GM12875 (cell line): ENCODE results near the gene DHRS7B.
"Not testable (repeated sequence)": the region's sequence is repeated elsewhere in the genome, so short reads cannot be mapped to it uniquely, and the experiment has no call there.

ENCODE experiments used
- H3K4me3 ChIP-seq: one replicate; pipeline ENCODE4 v1.5.1; 2011; ENCODE audit warnings: low read depth, low read length, control low read depth
- TF ChIP-seq, protein P1 (sequence below): IDR thresholded peaks from 2 replicates; pipeline ENCODE4 v1.5.1; 2011; ENCODE audit warnings: low read depth, mild to moderate bottlenecking, control low read depth, inconsistent platforms, low read length, moderate library complexity, borderline replicate concordance; ENCODE audit not compliant: insufficient read depth

DHRS7B gene

DNA sequence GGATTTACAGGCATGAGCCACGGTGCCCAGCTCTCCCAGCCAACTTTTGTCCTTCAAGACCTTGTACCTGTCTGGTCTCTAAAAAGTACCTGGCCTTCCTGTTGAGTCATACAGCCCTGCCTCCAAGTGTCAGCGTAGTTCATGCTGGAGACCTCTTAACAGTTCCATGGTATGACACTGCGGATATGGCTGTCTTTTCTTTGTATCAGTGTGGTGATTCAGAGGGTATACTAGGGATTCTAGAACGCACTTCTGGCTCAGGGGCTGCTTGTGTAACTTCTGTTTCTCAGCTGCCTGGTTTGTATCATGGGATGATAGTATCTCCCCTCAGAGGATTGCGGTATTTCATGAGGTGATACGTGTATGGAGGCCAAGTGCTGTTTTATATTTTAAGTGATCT is 89.2 kb downstream of the DHRS7B start:
- TF ChIP-seq, protein P1, sequence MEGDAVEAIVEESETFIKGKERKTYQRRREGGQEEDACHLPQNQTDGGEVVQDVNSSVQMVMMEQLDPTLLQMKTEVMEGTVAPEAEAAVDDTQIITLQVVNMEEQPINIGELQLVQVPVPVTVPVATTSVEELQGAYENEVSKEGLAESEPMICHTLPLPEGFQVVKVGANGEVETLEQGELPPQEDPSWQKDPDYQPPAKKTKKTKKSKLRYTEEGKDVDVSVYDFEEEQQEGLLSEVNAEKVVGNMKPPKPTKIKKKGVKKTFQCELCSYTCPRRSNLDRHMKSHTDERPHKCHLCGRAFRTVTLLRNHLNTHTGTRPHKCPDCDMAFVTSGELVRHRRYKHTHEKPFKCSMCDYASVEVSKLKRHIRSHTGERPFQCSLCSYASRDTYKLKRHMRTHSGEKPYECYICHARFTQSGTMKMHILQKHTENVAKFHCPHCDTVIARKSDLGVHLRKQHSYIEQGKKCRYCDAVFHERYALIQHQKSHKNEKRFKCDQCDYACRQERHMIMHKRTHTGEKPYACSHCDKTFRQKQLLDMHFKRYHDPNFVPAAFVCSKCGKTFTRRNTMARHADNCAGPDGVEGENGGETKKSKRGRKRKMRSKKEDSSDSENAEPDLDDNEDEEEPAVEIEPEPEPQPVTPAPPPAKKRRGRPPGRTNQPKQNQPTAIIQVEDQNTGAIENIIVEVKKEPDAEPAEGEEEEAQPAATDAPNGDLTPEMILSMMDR = no peak
- H3K4me3 ChIP-seq = no peak overlapping the region

DNA sequence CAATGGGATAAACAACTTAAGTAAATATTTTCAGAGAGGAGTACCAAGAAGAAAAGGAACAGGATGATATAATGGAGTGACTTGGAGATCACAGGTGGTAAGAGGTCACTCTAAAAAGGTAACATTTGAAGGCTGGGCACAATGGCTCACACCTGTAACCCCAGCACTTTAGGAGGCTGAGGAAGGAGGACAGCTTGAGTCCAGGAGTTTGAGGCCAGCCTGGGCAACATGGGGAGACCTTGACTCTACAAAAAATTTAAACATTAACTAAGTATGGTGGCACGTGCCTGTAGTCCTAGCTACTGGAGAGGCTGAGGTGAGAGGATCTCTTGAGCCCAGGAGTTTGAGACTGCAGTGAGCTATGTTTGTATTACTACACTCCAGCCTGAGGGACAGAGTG is 90.6 kb downstream of the DHRS7B start:
- H3K4me3 ChIP-seq = no peak overlapping the region
- TF ChIP-seq, protein P1 = no peak

DNA sequence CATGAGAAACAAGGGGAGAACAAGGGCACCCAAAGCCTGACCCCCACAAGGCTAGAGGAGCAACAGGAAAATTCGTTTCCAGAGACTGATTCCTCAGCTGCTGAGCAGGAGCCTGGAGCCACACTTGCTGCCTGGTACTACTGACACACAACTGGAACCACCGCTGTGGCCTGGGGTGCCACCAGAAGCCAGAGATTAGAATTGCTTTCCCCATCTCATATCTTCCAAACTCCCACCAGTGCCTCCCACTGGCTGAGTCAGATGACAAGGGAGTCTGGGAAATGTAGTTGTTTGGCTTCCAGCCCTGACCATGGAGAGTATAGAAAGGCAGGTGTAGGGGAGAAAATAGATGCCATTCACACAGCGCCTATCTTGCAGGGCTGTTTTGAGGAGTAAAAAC is 91.3 kb downstream of the DHRS7B start:
- no peak overlapping the region for H3K4me3 ChIP-seq
- TF ChIP-seq, protein P1 = no peak

DNA sequence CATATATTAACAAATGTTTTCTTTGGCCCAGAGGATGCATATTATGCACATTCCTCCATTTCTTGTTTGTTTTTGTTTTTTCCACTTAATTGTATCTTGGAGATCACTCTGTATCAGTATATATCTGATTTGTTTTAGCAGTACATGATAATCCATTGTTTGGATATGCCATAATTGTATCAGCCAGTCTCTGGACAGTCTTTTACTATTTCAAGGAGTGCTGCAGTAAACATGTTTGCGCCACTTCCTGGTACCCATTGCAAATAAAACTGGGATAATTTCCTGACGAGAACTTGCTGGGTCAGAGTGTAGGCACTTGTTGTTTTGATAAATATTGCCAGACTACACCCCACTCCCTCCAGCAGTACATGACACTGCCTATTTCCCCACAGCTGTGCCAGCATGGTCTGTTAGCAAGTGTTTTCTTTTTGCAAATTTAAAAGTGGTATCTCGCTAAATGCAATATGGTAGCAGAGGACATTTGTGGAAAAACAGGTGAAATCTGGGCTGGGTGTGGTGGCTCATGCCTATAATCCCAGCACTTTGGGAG is 92.1 kb downstream of the DHRS7B start:
- no peak overlapping the region for H3K4me3 ChIP-seq
- TF ChIP-seq, protein P1 = no peak

DNA sequence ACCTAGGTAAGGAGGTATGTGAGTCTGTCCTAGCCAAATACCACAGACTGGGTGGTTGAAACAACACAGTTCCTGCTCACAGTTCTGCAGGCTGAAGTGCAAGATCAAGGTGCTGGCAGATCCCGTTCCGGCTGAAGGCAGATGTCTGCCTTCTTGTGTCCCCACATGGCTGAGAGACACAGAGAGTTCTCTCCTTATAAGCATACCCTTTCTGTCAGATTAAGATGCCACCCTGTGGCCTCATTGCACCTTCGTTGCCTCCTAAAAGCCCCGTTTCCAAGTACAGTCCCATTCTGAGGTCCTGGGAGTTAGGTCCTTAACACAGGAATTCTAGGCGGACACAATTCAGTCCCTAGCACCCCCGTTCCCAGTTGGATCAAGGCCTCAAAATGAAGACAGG is 96.3 kb downstream of the DHRS7B start:
- no peak overlapping the region for H3K4me3 ChIP-seq
- TF ChIP-seq, protein P1 = no peak

DNA sequence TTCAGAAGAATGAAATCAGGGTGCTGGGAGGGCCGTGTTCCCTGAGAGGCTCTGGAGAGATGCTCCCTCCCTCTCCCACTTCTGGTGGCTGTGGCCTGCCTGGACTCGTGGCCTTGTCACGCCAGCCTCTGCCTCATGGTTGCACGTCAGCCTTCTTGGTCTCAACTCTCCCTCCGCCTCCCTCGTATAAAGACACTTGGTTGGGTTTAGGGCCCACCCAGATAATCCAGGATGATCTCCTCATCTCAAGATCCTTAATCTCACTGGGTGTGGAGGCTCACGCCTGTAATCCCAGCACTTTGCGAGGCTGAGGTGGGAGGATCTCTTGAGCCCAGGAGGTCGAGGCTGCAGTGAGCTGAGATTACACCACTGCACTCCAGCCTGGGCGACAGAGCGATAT is 100.5 kb downstream of the DHRS7B start:
- not testable (repeated sequence) for H3K4me3 ChIP-seq

DNA sequence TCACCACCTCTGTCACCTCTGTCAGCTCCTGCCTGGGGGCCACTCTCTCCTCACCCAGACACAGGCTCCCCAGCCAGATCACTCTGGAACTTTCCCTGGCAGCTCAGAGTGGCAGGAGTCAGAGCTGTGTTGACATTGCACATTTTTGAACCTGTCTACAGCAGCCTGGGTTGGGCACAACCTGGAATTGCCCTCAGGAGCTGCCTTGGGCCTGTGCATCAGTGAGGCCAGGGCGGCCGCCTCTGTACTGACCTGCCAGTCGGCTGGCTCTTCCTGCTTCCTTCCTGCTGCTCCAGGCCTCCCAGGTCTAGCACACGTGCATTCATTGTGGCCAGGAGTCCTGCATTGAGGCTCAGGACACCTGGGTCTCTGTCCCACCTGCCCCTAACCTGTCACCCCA is 101.3 kb downstream of the DHRS7B start:
- TF ChIP-seq, protein P1 = no peak

DNA sequence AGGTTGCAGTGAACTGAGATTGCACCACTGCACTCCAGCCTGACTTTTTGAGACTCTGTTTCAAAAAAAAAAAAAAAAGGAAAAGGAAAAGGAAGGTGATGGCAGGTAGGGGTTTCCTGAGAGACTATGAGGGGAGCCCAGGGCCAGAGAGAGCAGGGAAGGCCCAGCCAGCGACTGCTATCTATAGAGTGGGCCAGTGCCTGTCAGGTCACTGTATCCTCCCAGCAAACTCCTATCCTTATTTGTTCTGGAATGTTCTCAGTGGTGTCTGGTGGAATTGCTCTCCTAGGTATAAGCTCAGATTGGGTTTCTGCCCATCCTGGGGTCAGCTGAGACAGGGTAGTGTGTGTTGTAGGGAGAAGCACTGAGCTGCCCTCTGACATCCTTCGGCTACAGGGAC is 102.1 kb downstream of the DHRS7B start:
- TF ChIP-seq, protein P1 = no peak
- no peak overlapping the region for H3K4me3 ChIP-seq

More for the DNA sequence above, 101.3 kb downstream of the DHRS7B start:
- no peak overlapping the region for H3K4me3 ChIP-seq
